ENCODE data around the gene MIS18BP1. TPM values are rescaled to one million over a fixed set of nuclear protein-coding genes. Genes with fewer than 3 reads are reported as not detected.
"Not testable (repeated sequence)": the region's sequence is repeated elsewhere in the genome, so short reads cannot be mapped to it uniquely, and the experiment has no call there.

The MIS18BP1 gene
- total RNA-seq, result 10 to 100 TPM; 35.5 to 37.7 TPM

GRCh38 chr14:45253070-45253753 is at the start of gene MIS18BP1:
TSS of gene MIS18BP1 (minus strand) at chr14:45253202. CDS start at chr14:45247286, 5,916 bp downstream.
- POLR2A ChIA-PET, result interaction anchor here (0.5 to 1.9 kb wide), 2 partner anchors 117 to 160 kb away, joined by 7 to 9 read pairs; partner anchors contain the start of gene FANCM
- CTCF ChIA-PET, result interaction anchor here (1.0 to 1.8 kb wide), 5 partner anchors 15 to 118 kb away, joined by 3 to 9 read pairs (median 5); partner anchors contain the start of gene FANCM

DNA sequence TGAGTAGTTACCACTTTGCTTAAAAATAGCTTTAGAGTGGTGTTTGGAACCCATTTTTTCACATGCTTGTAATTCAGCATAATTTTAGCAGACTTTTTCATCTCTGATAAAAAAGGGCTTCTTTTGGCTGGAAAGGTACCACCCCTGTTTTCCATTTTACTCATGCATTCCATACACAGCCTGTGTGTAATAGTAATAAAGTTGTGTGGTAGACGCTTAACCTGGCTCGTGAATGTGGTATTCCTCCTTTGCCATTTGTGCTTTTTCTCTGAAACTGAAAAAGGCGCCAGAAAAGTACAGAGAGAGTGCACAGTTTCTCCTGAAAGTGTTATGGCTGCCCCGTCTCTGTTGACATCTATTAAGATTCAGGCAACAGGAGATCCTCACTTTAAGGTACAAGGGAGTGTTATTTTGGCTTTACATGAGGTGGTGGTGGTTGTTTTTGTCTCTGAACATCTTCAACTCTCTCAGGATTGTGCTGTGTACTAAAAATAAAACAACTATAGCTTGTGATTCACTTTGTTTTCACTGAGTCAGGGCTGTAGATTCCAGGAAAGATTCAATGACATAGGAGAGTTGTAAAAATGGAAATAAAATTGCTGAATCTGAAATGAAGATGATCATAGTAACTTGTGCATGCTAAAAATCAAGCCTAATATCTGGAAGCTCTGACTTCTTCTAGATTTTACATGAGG is 45.6 kb upstream of the MIS18BP1 start:
- ChIA-PET POLR2A (no interaction called here), CTCF (no interaction called here)

- CTCF ChIA-PET, result interaction anchor here (0.8 kb wide), 1 partner anchor 26 kb away, joined by 3 read pairs; no protein-coding TSS in a partner anchor
- POLR2A ChIA-PET, result not testable (repeated sequence)
Measured at GRCh38 chr14:45294796-45295195, 41.8 kb upstream of the MIS18BP1 start.

GRCh38 chr14:45290547-45290946 is 37.5 kb upstream of the MIS18BP1 start:
- ChIA-PET CTCF (interaction anchor here (0.6 to 0.9 kb wide), 2 partner anchors 22 to 325 kb away, joined by 3 to 4 read pairs; no protein-coding TSS in a partner anchor), POLR2A (no interaction called here)

DNA sequence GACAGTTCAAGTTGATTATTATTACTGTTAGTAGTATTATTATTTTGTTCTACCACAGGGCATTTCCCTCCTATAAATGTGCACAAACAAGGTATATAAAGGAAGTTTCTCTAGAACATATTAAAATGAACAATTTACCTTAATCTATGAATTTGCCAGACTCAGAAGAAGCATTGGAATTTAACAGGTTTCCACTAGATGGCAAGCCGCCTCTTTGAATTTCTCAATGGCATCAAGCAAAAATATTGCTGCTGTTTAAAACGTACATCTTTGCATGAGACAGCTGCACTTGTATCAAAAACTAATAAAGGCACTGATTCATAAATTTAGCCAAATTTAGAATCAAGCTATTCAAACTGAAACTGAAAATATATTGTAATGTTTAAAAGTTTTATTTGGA is 34.6 kb upstream of the MIS18BP1 start:
- CTCF ChIA-PET, result no interaction called here

GRCh38 chr14:45284802-45285201 is 31.8 kb upstream of the MIS18BP1 start:
- ChIA-PET CTCF (no interaction called here), POLR2A (no interaction called here)

More for the DNA sequence above, 34.6 kb upstream of the MIS18BP1 start:
- POLR2A ChIA-PET, result no interaction called here

DNA sequence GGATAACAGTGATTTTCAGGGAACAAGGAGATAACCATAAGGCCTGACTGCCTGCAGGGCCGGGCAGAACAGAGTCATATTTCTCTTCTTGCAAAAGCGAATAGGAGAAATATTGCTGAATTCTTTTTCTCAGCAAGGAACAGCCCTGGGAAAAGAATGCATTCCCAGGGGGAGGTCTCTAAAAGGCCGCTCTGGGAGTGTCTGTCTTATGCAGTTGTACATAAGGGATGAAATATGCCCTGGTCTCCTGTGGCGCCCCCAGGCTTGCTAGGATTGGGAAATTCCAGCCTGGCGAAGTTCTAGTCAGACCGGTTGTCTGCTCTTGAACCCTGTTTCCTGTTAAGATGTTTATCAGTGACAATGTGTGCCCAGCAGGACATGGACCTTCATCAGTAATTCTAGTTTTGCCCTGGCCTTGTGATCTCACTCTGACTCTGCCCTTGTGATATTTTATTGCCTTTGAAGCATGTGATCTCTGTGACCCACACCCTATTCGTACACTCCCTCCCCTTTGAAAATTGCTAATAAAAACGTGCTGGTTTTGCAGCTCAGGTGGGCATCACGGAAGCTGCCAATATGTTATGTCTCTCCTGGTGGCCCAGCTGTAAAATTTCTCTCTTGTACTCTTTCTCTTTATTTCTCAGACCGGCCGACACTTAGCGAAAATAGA is 28.9 kb upstream of the MIS18BP1 start:
- CTCF ChIA-PET, POLR2A ChIA-PET: not testable (repeated sequence)

GRCh38 chr14:45271858-45272537 is 19.0 kb upstream of the MIS18BP1 start:
- ChIA-PET CTCF (no interaction called here), POLR2A (no interaction called here)

DNA sequence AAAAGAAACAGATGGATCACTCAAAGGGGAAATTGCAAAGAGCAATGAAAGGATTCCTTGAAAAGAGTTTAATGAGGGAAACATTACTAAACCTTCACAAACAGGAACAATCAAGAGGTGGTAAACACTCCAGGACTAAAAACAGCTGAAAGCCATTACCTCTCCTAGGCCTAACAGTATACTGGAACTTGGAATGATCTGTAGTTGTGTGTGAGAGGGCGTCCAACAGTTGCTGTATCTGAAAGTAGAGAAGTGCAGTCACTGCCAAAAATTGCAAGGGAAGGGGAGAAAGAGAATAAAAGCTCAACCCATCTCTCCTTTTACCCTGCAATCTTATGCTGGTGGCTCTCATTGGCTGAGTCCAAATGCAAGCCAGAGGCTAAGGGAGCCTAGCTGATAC is 17.0 kb upstream of the MIS18BP1 start:
- ChIA-PET POLR2A (no interaction called here), CTCF (interaction anchor here (0.7 kb wide), 1 partner anchor 401 kb away, joined by 4 read pairs; no protein-coding TSS in a partner anchor)

DNA sequence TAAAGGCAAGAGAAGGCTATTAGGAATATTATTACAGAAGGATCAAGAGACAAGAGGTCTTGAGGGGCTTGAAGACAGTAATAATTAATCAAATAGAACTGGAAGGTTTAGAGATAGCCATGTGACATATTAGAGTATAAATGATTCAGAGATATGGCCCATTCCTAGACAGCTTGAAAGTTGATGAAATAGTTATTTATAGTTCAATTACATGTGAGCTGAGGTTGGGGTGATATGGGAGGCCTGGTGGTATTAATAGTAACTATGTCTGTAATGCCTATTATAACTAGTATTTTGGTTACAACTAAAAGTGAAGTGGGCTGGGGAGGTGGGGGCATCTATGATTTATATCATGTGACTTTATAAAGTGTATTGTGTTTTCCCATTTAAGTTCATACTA is 14.1 kb upstream of the MIS18BP1 start:
- POLR2A ChIA-PET, result no interaction called here
- CTCF ChIA-PET, result no interaction called here

GRCh38 chr14:45262637-45263036 is 9.6 kb upstream of the MIS18BP1 start:
- ChIA-PET POLR2A (no interaction called here), CTCF (no interaction called here)

DNA sequence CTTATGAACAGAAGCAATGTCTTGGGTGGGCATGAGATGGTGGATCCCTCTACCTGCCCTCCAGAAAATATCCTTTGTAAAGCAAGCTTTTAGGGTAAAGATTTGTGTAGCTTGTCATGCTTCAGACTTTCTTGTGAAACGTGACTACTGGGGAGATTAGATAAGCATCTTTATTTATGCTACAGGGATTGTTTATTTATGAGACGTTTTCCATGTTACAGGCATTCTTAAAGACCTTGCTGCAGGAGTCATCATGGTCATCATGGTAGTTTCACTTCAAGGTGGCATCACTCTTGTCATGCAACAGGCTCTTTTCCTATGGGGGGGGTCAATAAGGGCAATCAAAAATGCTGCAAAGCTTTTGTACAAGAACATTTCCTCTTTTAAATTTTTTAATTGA is 8.2 kb upstream of the MIS18BP1 start:
- ChIA-PET POLR2A (no interaction called here), CTCF (no interaction called here)

DNA sequence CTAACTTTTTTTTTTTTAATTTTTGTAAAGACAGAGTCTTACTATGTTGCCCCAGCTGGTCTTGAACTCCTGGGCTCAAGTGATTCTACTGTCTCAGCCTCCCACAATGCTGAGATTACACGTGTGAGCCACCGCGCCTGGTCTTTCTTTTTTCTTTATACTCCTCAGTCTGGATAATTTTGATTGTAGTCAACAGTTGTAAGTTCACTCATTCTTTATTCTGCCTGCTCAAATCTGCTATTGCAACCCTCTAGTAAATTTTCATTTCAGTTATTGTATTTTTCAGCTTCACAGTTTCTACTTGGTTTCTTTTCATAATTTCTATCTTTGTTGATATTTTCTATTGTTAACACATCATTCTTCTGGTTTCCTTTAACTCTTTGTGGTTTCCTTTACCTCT is 5.8 kb upstream of the MIS18BP1 start:
- ChIA-PET POLR2A (no interaction called here), CTCF (interaction anchor here (1.4 kb wide), 1 partner anchor 10 kb away, joined by 6 read pairs; no protein-coding TSS in a partner anchor)

DNA sequence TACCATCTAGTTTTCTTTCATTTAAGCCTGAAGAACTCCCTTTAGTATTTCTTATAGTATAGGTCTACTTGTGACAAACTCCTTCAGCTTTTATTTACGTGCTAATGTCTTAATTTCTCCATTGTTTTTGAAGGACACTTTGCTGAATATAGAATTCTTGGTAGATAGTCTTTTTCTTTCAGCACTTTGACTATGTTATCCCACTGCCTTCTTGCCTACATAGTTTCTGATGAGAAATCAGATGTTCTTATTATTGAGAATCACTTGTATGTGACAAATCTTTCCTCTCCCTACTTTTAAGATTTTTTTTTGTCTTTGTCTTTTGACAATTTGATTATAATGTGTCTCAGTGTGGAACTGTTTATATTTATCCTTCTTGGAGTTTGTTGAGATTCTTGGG is 5.1 kb upstream of the MIS18BP1 start:
- CTCF ChIA-PET, result no interaction called here
- POLR2A ChIA-PET, result no interaction called here

- POLR2A ChIA-PET, result no interaction called here
Measured at GRCh38 chr14:45254771-45255170, 1.8 kb upstream of the MIS18BP1 start.

DNA sequence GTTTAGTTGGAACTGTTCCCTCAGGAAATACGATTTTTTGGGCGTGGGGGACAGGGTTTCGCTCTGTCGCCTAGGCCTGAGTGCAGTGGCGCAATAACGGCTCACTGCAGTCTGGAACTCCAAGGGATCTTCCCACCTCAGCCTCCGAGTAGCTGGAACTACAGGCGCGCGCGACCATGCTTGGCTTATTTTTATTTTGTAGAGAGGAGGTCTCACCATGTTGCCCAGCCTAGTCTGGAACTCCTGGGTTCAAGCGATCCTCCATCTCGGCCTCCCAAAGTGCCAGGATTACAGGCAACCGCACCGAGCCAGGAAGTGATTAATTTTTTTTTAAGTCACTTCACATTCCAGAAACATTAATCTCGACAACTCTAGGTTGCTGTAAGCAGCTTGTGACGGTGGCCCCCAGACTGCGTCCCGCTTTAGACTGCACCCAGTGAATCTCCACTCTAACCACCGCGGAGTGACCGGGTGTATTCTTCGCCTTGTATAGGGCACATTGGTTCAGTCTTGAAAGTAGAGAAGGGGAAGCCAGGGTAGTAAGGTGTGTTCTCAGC is 830 bp upstream of the MIS18BP1 start:
- POLR2A ChIA-PET, result interaction anchor here (0.5 kb wide), 1 partner anchor 159 kb away, joined by 7 read pairs; no protein-coding TSS in a partner anchor
- CTCF ChIA-PET, result interaction anchor here (0.6 to 1.8 kb wide), 4 partner anchors 15 to 113 kb away, joined by 3 to 9 read pairs (median 5); no protein-coding TSS in a partner anchor

More at GRCh38 chr14:45254771-45255170, 1.8 kb upstream of the MIS18BP1 start:
- CTCF ChIA-PET, result interaction anchor here (0.6 to 1.8 kb wide), 2 partner anchors 80 to 114 kb away, joined by 3 to 7 read pairs; no protein-coding TSS in a partner anchor

GRCh38 chr14:45252366-45253069 is 484 bp downstream of the MIS18BP1 start:
- POLR2A ChIA-PET, result interaction anchor here (1.9 kb wide), 1 partner anchor 116 kb away, joined by 9 read pairs; the partner anchor contains the start of gene FANCM

DNA sequence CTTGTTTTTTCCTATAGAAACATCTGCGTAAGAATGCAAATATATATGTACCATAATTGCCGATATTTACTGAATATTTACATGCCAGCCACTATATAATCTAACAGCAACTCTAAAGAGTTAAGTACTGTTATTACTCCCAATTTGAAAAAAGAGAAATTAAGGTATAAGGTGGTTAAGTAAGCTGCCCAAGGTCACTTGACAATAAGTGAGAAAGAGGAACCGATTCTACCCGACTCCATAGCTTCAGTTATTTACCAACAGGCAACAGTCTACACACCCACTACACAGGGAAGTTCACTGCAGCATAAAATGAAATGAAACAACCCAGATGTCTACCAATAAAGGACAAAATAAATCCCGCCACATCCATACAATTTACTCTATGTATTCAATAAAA is 1.1 kb downstream of the MIS18BP1 start:
- ChIA-PET POLR2A (interaction anchor here (1.9 kb wide), 1 partner anchor 116 kb away, joined by 9 read pairs; the partner anchor contains the start of gene FANCM), CTCF (interaction anchor here (0.5 to 1.3 kb wide), 3 partner anchors 92 to 241 kb away, joined by 3 to 4 read pairs (median 3); partner anchors contain the start of gene FANCM)

More at GRCh38 chr14:45252366-45253069, 484 bp downstream of the MIS18BP1 start:
- CTCF ChIA-PET, result interaction anchor here (1.0 to 1.3 kb wide), 3 partner anchors 30 to 118 kb away, joined by 3 to 5 read pairs (median 3); partner anchors contain the start of gene FANCM
